Hepatocyte (in vitro differentiated cells): ENCODE results near the gene TTLL12.

Experiments used
- EZH2phosphoT487 ChIP-seq: fragments of 200-600 bp; sonication (generic); IDR thresholded peaks from one replicate; pipeline ENCODE4 v1.6.1; 2018; ENCODE audit warnings: antibody characterized with exemption, mild to moderate bottlenecking, low read depth, moderate library complexity; ENCODE audit not compliant: unreplicated experiment, severe bottlenecking
- TF ChIP-seq, protein P1 (sequence below): fragments of 200-600 bp; sonication (generic); IDR thresholded peaks from 2 replicates; pipeline ENCODE4 v1.5.1; 2016; ENCODE audit warnings: antibody characterized with exemption, mild to moderate bottlenecking; ENCODE audit not compliant: poor library complexity

DNA sequence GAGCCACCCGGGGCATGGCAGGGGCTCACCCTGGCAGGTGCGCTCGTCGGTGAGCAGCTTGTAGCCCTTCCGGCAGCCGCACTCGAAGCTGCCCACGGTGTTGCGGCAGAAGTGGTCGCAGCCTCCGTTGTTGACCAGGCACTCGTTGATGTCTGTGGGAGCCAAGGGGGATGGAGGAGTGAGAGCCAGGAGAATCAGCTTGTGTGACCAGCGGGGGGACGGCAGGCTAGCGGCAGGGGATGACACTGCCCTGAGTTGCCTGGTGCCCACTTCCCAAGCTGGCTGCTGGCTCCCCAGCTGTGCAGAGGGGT, 44.7 kb upstream of the TTLL12 start:
- TF ChIP-seq, protein P1, sequence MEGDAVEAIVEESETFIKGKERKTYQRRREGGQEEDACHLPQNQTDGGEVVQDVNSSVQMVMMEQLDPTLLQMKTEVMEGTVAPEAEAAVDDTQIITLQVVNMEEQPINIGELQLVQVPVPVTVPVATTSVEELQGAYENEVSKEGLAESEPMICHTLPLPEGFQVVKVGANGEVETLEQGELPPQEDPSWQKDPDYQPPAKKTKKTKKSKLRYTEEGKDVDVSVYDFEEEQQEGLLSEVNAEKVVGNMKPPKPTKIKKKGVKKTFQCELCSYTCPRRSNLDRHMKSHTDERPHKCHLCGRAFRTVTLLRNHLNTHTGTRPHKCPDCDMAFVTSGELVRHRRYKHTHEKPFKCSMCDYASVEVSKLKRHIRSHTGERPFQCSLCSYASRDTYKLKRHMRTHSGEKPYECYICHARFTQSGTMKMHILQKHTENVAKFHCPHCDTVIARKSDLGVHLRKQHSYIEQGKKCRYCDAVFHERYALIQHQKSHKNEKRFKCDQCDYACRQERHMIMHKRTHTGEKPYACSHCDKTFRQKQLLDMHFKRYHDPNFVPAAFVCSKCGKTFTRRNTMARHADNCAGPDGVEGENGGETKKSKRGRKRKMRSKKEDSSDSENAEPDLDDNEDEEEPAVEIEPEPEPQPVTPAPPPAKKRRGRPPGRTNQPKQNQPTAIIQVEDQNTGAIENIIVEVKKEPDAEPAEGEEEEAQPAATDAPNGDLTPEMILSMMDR = no peak
- no peak for TF ChIP-seq EZH2phosphoT487
